AG10803 (cell line): Measurements from ENCODE around the gene DNTT.

ENCODE experiments used
- DNase-seq: peaks from one replicate; pipeline ENCODE4 v3.0.0; 2010; ENCODE audit warnings: low read depth
- H3K4me3 ChIP-seq: 2 replicates; pipeline ENCODE4 v1.5.1; 2011; ENCODE audit warnings: mild to moderate bottlenecking, low read length, control low read depth
- CTCF ChIP-seq: conservative IDR thresholded peaks from 2 replicates; pipeline ENCODE4 v1.5.1; 2011; ENCODE audit warnings: mild to moderate bottlenecking, low read length, control low read depth, inconsistent platforms

The DNTT gene

GRCh38 chr10:96309628-96310320, 5.5 kb downstream of the DNTT start:
- no peak overlapping the region for H3K4me3 ChIP-seq
- no peak for DNase-seq

GRCh38 chr10:96310321-96310669, 6.1 kb downstream of the DNTT start:
- H3K4me3 ChIP-seq: no peak overlapping the region
- DNase-seq: no peak
- TF ChIP-seq CTCF: no peak

More at GRCh38 chr10:96309628-96310320, 5.5 kb downstream of the DNTT start:
- TF ChIP-seq CTCF: no peak

- H3K4me3 ChIP-seq: no peak overlapping the region
- no peak for TF ChIP-seq CTCF
- no peak for DNase-seq
Measured at GRCh38 chr10:96311180-96311715, 7.0 kb downstream of the DNTT start.

- H3K4me3 ChIP-seq: no peak overlapping the region
- DNase-seq: no peak
- no peak for TF ChIP-seq CTCF
Measured at GRCh38 chr10:96313344-96313743, 9.1 kb downstream of the DNTT start.

- no peak for DNase-seq
- no peak for TF ChIP-seq CTCF
- H3K4me3 ChIP-seq: no peak overlapping the region
Measured at GRCh38 chr10:96317067-96317833, 13.0 kb downstream of the DNTT start.

- DNase-seq: no peak
- TF ChIP-seq CTCF: no peak
- H3K4me3 ChIP-seq: no peak overlapping the region
Measured at GRCh38 chr10:96319754-96320474, 15.7 kb downstream of the DNTT start.
